ENCODE measurements around the gene APOBEC2.

DNA sequence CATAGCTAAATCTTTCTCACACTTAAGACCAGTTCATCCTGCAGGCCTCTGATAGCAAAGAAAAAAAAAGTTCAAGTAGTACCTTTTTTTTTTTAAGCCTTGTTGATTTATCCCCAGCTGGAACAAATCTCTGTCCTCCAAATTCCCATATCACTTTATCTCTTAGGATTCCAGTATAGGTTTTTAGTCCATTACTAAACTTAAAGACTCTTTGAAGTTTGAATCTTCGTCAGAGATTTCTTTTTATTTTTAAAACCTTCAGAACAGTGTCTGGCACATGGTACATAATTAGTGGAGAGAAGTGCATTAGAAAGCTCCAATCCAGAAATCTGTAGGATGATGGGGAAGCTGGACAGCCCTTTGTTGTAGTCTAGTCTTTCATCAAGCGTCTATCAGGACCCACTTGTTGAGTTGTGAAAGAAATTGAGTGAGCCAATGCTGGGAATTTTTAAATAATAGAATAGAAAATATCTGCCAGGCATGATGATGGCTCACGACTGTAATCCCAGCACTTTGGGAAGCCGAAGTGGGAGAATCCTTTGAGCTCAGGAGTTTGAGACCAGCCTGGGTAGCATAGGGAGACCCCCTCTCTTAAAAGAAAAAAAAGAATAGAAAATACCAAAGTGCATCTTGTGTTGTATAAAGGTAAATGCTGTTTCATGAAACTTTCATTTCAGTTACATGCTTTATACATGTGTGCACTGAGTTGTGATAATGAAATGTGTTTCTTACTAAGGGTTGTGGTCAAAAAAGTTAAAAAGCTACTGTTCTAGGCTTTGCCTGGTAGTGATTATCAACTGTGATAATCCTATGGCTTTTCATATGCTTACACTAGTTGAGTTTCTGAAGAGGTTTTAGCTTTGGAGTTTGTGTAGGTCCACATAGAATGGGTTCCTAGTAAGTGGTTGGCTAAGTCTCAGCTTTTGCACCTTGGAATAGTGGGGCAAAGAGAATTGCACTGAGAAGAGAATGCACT is 22.9 kb downstream of the APOBEC2 start:
- TF ChIP-seq POLR2A (IDR thresholded peaks at IDR 0.05; ENCODE audit: low read depth, low read length), result no peak
- TF ChIP-seq POLR2AphosphoS5 (IDR thresholded peaks at IDR 0.05; ENCODE audit: low read depth, low read length), result no peak
- TF ChIP-seq SPI1 (IDR thresholded peaks at IDR 0.05; ENCODE audit: low read depth, low read length), result no peak

All from GM12891 (cell line).